HepG2 (cell line): ENCODE results near the gene CTIF.

Source experiments
- ZNF572 ChIP-seq: sonication (generic); formaldehyde crosslinking; IDR thresholded peaks from 2 replicates; pipeline ENCODE4 v1.5.1; 2020; ENCODE audit warnings: mild to moderate bottlenecking, missing genetic modification reagents
- TF ChIP-seq, protein P1 (sequence below): sonication (generic); formaldehyde crosslinking; IDR thresholded peaks from 2 replicates; pipeline ENCODE4 v1.4.0; 2020; ENCODE audit warnings: missing genetic modification reagents

DNA sequence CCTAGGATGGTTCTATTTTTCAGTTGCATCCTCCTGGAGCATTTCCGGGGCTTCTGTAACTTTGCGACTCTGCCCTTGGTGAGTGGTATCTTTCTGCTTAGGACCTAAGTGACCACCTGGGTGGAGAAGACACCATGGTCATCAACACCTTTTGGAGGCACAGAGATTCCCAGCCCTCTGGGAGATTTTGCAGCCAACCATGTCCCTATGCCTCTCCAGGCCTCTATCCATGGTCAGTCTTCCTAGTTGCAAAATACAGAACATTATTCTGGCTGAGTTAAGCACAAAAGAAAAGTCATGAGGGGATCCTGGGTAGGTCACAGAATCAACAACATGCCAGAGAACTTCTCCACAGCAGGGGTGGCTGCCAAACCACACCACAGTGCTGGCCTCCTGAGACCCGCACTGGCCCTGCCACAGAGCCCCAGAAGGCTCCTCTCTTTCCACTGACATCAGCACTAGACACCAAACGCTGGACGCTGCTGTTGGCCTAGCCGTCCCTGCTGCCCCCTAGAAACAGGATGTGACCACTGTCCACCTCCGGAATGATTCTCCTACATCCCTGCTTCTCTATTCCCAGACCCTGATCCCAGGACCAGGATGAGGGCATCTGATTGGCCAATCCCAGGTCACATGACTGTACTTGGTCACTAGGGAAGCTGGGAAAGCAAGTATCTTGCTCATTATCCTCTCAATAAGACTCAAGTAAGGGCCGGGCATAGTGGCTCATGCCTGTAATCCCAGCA is 364.2 kb downstream of the CTIF start:
- TF ChIP-seq, protein P1, sequence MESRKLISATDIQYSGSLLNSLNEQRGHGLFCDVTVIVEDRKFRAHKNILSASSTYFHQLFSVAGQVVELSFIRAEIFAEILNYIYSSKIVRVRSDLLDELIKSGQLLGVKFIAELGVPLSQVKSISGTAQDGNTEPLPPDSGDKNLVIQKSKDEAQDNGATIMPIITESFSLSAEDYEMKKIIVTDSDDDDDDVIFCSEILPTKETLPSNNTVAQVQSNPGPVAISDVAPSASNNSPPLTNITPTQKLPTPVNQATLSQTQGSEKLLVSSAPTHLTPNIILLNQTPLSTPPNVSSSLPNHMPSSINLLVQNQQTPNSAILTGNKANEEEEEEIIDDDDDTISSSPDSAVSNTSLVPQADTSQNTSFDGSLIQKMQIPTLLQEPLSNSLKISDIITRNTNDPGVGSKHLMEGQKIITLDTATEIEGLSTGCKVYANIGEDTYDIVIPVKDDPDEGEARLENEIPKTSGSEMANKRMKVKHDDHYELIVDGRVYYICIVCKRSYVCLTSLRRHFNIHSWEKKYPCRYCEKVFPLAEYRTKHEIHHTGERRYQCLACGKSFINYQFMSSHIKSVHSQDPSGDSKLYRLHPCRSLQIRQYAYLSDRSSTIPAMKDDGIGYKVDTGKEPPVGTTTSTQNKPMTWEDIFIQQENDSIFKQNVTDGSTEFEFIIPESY (CRISPR knock-in tag) = no peak
- no peak for TF ChIP-seq ZNF572 (CRISPR knock-in tag)
